ENCODE results near the gene RRM1. TPM values are rescaled to one million over a fixed set of nuclear protein-coding genes. Genes with fewer than 3 reads are reported as not detected.

RRM1 gene
- total and polyA plus RNA-seq, 8 donors, result 3.3 to 27.8 (median 17.8) TPM

DNA sequence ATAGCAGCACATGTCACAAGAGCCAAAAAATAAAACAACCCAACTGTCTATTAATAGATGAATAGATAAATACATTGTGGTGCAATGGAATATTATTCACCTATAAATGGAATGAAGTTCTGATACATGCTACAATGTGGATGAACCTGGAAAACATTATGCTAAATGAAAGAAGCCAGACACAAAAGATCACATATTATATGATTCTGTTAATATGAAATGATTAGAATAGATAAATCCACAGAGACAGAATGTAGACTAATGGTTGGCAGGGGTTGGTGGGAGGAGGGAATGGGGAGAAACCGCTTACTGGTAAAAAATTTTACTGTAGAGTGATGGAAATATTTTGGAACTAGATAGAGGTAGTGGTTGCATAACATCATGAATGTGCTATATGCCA lies 32.9 kb upstream of the RRM1 start:
- H3K4me1 ChIP-seq, result no peaks in the 10 kb centered on the region
- FAIRE-seq, result no peak
- ATAC-seq, result no peak
- H3K9me3 ChIP-seq, result no peaks in the 10 kb centered on the region
- intact Hi-C loops (cut with DNase I), result no loop called here
- TF ChIP-seq, protein P1, sequence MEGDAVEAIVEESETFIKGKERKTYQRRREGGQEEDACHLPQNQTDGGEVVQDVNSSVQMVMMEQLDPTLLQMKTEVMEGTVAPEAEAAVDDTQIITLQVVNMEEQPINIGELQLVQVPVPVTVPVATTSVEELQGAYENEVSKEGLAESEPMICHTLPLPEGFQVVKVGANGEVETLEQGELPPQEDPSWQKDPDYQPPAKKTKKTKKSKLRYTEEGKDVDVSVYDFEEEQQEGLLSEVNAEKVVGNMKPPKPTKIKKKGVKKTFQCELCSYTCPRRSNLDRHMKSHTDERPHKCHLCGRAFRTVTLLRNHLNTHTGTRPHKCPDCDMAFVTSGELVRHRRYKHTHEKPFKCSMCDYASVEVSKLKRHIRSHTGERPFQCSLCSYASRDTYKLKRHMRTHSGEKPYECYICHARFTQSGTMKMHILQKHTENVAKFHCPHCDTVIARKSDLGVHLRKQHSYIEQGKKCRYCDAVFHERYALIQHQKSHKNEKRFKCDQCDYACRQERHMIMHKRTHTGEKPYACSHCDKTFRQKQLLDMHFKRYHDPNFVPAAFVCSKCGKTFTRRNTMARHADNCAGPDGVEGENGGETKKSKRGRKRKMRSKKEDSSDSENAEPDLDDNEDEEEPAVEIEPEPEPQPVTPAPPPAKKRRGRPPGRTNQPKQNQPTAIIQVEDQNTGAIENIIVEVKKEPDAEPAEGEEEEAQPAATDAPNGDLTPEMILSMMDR (IDR thresholded peaks at IDR 0.05), result no peak
- no peaks in the 10 kb centered on the region for H3K27me3 ChIP-seq
- DNase-seq, result no peak
- H3K36me3 ChIP-seq, result peaks cover 0 to 6% (median 0%) of the 10 kb centered on the region in 3 donors
- no peak overlapping the region for H3K27ac ChIP-seq
- no peak overlapping the region for H3K4me3 ChIP-seq
- WGBS, 2 donors, result 97 to 100% methylated on average over 1 of the region's 1 CpG

DNA sequence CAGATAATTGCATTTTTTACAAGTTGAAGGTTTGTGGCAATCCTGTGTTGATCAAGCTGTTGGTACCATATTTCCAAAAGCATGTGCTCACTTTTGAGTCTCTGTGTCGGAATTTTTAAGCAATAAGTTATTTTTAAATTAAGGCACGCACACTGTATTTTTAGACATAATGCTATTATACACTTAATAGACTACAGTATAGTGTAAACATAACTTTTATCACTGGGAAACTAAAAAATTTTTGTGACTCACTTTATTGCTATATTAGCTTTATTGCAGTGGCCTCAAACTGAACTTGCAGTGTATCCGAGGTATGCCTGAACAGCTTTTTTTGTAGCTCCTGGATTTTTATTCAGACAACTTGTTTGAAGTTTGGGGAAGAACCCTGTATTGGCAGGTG lies 31.3 kb upstream of the RRM1 start:
- no peak for DNase-seq
- intact Hi-C loops (cut with DNase I), result no loop called here
- Histone ChIP-seq H3K36me3 (peaks cover 0 to 6% (median 0%) of the 10 kb centered on the region in 3 donors), H3K27me3 (no peaks in the 10 kb centered on the region), H3K27ac (no peak overlapping the region), H3K4me1 (no peaks in the 10 kb centered on the region), H3K9me3 (no peaks in the 10 kb centered on the region), H3K4me3 (no peak overlapping the region)
- TF ChIP-seq, protein P1 (IDR thresholded peaks at IDR 0.05), result no peak
- no peak for FAIRE-seq
- 78 to 82% methylated on average over 3 of the region's 3 CpGs for WGBS, 2 donors
- no peak for ATAC-seq

DNA sequence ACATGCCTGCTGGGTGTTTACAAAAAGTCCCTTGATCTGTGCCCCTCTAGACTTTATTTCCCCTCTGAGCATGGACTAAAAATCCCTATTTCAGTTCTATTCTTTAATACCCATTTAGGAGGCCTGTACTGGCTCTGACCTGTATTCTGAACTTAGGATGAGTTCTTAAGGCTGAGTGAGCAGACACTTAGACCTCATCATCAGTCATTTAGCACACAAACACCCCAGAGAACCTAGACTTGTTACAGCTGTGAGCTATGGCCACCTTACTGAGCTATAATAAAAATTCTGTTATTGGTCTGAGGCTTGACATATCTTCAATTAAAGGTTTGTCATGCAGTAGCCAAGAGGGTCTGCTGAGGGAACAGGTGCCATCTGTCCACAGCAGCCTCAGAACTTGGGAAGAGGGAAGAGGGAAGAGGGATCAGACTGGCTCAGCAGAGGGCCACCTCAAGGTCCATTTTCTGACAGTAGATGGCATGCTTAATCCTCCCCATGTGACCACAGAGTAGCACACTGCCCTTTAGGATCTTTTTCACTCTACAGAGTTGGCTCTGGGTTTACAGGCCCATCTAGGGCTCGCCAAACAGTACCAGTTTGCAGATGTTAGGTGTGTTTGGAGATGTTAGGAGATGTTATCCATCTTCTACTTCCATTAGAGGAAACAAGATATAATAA lies 30.2 kb upstream of the RRM1 start:
- 96 to 100% methylated on average over 1 of the region's 1 CpG for WGBS, 2 donors
- Histone ChIP-seq H3K4me1 (no peaks in the 10 kb centered on the region), H3K4me3 (no peak overlapping the region), H3K36me3 (peaks cover 0 to 6% (median 0%) of the 10 kb centered on the region in 3 donors), H3K9me3 (no peaks in the 10 kb centered on the region), H3K27me3 (no peaks in the 10 kb centered on the region), H3K27ac (no peak overlapping the region)
- FAIRE-seq (no peak), ATAC-seq (peak in 1 of 4 donors; percentile 29), DNase-seq (no peak)
- TF ChIP-seq, protein P1 (IDR thresholded peaks at IDR 0.05), result no peak
- intact Hi-C loops (cut with DNase I), result no loop called here

DNA sequence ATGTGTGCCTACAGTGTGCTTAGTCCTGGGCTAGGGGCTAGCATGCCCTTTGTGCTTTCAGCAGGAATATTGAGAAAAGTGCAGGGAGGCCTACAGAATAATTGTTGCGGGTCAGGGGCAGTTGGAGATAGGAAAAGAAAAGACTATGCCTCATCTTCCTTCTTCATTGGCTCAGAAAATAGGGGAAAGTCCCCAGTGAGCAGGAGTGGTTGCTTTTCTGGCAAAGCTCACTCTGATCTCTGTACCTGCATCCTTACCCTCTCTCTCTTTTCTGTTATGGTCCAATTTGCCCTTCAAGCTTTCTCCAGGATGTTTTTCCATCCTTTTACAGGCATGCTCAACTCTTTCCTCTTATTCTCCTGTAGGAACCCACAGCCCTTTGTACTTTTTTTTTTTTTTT lies 29.5 kb upstream of the RRM1 start:
- TF ChIP-seq, protein P1 (IDR thresholded peaks at IDR 0.05), result no peak
- Histone ChIP-seq H3K27ac (no peak overlapping the region), H3K9me3 (no peaks in the 10 kb centered on the region), H3K36me3 (peaks cover 0 to 6% (median 0%) of the 10 kb centered on the region in 3 donors), H3K27me3 (no peaks in the 10 kb centered on the region), H3K4me3 (no peak overlapping the region), H3K4me1 (no peaks in the 10 kb centered on the region)
- FAIRE-seq, result no peak
- WGBS, 2 donors, result 93 to 94% methylated on average over 1 of the region's 1 CpG
- ATAC-seq, result no peak
- intact Hi-C loops (cut with DNase I), result no loop called here
- no peak for DNase-seq

DNA sequence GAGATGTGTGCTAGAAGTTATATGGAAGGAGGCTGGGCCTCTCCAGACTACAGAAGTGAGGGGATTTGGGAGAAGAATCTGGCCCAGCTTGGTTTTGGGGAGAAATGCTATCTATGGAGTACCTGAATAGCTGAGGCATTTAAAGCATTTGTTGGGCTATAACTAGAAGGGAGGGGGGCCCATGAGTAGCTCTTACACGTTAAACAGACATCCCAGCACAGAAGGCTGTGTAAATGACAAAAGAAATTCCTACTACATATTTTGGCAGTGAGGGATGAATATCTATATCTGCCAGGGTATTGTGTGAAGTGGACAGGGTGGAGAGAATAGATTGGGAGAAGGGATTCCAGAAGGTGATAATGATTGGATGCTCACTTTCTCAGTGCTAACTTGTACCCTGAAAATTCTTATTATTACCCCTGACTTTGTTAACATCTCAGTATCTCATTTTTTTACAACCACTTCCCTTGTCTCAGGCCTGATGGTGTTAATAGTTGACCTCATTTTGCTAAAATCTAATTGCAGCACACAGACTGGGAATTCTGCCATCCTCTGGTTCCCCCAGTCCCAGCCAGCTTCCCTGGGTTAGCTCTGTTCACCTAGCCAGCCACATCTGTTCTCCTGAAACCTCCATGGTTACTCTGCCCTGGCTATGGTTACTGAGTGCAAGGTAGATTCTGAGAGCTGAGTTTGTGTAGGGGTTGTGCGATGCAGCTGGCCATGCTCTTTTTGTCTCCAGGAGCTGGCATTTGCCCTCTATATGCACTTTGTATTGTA lies 28.8 kb upstream of the RRM1 start:
- H3K27me3 ChIP-seq, result no peaks in the 10 kb centered on the region
- no peaks in the 10 kb centered on the region for H3K9me3 ChIP-seq
- no peak for DNase-seq
- no peak for FAIRE-seq
- no peak overlapping the region for H3K27ac ChIP-seq
- 82 to 86% methylated on average over 2 of the region's 2 CpGs for WGBS, 2 donors
- intact Hi-C loops (cut with DNase I), result no loop called here
- peaks cover 0 to 4% (median 0%) of the 10 kb centered on the region in 3 donors for H3K36me3 ChIP-seq
- ATAC-seq, result peak in 2 of 4 donors; percentile 17 to 50
- H3K4me3 ChIP-seq, result no peak overlapping the region
- TF ChIP-seq, protein P1 (IDR thresholded peaks at IDR 0.05), result no peak
- H3K4me1 ChIP-seq, result no peaks in the 10 kb centered on the region
